ENCODE measurements around the gene LPXN.
"Not testable (repeated sequence)": the region's sequence is repeated elsewhere in the genome, so short reads cannot be mapped to it uniquely, and the experiment has no call there.

The LPXN gene

DNA sequence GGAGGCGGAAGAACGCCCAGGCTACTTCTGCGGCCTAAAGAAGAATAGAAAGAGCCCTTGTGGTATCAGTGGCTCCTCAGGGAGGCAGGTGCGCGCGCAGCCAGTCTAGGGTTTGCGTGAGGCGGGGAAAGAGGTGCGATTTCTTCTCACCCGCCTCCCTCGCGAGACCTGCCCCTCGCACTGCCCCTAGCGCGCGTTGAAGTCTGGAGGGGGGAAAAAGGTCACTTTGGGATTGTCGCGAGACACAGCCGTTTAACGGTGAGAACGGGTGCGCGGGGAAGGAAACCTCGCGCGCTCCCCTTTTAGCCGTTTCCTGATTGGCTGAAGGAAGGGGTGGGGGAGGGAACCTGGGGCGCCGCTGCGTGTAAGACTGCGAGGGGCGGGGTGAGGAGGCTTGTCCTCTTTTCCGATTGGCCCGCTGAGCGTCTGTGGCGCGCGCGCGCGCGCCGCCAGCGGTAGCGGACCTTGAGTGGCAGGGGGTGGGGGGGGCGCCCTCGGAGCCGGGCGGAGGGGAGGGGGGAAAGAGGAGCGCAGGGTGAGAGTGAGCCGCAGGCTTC is 3.1 kb upstream of the LPXN start, which contains the start of gene ZFP91:
TSS of gene ZFP91 (plus strand) at position 429 of the 557 bp plus-strand sequence. CDS start 219 bp downstream, outside the sequence.
- DNase-seq, result peak; percentile 86

DNA sequence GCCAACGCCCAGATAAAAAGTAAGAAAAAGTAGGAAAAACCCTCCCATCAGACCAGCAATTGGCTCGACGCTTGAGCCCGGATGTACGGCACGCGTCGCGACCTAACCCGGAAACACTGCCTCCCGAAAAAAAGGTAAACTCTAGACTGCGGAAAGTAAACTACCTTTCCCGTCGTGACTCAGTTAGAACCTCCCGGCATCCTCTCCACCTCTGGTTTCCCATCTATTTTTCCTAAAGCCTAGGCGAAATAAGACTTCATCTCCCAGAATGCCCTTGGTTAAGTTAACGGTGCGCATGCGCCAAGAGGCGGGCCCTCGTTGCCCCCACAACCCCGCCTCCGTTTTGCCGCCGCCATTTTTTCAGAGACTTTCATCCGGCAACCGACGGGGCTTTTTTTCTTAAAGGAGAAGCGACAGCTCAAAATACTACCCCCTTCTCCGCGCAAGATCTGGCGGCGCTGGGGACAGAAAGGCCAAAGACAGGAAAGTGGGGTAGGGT is 2.5 kb upstream of the LPXN start:
- DNase-seq, result peak; percentile 96

DNA sequence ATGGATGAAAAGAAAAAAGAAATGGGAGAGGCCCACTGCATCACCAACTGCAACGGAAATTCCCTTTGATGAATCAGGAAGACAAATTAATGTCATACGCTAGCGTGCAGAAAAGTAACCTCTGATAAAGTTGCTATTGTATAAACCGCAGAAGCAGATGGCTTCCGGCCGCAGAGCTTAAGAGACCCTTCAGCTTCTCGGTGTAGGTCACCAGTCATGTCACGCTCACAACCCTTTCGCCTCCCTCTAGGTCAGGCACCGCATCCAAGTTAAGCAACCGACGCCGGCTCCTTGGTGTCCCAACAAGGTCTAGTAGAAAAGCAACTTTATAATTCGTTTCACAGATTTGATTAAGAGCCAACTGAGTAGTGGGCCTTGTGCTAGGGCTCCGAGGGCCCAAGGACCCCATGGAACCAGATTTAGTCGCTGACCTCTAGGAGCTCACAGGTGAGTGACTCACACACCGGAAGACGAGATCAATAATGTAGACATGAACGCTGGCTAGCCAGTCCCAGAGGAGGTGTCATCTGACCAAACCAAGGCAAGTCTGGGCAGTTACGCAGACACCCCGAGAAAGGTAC is 2.0 kb upstream of the LPXN start:
- DNase-seq, result no peak

DNA sequence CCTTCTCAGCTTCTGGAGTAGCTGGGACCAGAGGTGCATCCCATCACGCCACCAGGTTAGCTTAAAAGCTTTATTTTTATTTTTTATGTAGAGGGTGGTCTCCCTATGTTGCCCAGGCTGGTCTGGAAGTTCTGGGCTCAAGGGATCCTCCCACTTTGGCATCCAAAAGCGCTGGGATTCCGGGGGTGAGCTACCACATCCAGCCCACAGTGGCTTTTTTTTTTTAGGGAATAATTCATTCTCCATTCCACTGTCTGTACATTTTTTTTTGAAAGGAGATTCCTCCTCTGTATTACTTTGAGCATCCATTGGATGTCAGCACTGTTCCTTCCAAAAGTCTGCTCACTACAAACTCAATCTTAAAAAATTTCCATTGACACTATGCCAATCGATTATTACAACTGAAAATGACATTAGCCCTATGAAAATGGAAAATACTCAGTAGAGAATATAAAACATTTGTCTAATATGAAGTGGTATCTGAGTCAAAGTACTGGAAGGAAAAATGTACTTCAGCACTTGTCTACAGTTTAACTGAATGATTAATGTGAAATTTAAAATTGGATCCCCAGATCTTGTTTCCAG is 1.3 kb upstream of the LPXN start:
- DNase-seq, result peak; percentile 20

DNA sequence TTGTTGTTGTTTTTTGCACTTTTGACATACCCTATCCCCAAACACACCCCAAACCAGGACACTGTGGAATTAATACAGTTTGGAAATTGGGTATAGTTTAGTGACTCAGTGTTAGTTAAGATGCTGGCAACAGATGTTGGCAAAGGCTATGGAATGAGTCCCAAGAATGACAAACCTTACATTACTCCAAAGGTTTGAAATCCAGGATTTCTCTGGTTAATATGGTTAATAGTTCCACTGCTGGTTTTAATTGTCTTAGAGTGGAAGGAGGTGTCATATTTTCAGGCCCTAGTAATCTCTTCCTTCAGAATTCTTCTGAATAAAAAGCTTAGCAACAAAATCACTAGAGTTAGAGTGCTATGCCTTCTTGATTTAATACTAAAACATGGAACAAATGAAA is 775 bp downstream of the LPXN start:
- no peak for DNase-seq

DNA sequence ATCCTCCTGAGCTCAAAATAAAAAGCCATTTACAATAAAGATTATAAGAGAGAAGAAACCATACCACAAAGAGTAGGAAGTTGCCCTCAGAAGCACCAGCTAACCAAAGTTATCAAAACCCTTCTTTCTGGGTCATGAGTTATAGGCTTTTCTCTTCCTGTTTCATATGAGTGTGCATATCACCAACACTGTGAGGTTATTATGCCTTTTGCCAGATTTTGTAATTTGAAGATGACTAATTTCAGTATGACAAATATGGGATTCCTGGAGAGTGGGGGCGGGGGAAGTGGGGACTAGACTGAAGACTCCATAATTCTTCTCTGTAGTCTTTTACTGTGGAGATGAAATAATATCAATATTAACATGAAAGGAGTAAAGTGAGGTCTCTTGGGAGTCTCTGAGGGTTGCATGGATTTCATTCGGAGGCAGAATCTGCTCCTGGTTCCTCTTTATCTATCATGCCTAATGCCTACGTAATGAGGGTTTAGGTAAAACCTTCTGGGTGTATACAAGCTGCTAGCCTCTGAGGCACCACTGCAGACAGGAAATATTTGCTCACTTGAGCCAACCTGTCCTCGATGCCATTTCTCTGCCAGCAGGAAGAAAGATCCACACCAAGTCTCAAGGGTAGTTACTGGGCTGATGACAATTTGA is 2.1 kb downstream of the LPXN start:
- no peak for DNase-seq

DNA sequence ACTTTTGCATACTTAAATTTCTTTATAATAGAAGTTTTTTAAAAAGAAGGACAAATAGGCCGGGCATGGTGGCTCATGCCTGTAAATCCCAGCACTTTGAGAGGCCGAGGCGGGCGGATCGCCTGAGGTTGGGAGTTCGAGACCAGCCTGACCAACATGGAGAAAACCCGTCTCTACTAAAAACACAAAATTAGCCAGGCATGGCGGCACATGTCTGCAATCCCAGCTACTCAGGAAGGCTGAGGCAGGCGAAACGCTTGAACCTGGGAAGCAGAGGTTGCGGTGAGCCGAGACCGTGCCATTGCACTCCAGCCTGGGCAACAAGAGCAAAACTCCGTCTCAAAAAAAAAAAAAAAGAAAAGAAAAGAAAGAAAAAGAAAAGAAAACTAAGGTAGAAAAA is 2.8 kb downstream of the LPXN start:
- not testable (repeated sequence) for DNase-seq

DNA sequence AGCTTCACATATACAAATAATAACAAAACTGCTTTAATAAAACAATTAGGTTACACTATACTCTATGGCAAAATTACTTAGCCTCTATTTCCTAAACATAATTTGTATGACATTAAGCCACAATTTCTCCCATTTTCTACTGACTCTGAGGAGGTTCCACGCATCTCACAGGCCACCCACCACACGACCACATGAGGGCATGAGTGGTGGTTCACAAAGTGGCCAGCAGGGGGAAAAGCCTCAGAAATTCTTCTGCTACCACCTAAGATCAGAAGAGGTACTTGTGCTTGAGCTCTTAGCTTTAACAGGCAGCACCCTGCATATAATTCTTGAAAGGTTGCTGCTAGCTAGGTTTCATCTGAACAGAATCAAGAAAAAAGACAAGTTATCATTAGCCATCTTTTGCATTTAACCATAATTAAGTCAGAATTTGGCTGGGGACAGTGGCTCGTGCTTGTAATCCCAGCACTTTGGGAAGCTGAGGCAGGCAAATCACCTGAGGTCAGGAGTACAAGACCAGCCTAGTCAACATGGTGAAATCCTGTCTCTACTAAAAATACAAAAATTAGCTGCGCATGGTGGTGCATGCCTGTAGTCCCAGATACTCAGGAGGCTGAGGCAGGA is 7.7 kb downstream of the LPXN start:
- DNase-seq, result peak; percentile 24

DNA sequence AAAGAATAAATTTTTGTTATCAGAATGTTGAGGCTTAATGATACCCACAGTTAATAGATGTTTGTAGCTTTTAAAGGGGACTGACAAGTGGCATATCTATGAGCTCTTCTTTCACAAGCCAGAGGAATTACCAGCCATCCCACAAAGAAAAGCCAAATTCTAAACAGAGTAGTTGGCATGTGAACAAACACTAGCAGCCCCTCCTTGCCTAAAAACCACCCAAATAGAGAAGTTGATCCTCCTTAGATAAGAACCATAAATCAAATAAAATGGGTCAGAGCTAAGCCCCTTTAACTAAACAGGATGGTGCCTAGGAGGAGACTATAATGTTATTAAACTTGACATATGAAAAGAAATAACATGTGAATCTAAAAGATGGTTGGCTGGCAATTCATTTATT is 11.4 kb downstream of the LPXN start:
- DNase-seq, result no peak

DNA sequence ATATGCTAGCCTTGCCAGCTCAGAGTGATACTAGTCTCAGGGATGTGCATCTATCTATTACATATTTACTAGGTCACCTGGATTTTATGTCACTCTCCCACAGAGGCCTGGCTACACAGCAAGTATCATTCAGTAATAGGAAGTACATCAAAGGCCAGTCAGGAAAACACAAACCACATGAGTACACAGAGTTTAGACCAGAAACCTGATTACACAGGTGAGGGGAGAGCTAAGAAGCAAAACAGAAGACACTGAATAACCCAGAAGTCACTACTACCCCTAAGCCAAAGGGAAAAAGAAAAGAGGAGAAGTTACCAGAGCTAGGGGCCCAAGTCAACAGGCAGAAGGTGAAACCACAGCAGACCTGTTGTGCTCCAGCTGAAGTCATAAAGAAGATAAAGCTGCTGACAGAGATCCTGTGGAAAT is 13.3 kb downstream of the LPXN start:
- no peak for DNase-seq

DNA sequence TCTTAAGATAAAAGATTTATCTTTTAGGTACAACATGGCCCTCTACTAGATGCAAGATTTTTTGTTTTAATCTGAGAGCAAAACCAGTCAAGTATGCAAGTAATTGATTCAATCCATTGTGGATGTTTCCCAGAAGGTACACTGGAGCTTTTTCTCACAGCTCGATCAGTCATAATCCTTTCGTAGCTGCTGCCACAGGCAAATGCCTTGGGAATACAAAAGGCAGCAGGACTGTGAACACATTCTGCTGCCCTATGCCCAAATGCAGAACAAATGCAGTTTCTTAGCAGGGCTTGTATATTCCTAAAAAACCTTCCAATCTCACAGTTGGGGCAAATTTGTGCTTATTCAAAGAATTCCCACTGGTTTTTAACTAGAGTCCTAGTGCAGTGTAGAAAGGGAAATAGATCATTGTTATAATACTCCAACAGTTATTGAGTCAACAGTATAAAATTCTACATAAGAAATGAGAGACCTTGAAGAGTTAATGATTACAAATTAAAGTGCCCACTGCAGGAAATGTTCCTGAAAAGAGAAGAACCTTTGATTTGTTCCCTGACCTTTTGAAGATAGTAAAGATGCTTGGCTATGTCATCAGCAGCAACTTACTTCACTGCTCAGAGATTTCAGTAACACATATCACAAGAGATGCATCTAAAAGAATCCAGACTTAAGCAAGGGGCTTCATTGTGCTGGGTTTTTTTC is 14.1 kb downstream of the LPXN start:
- no peak for DNase-seq

DNA sequence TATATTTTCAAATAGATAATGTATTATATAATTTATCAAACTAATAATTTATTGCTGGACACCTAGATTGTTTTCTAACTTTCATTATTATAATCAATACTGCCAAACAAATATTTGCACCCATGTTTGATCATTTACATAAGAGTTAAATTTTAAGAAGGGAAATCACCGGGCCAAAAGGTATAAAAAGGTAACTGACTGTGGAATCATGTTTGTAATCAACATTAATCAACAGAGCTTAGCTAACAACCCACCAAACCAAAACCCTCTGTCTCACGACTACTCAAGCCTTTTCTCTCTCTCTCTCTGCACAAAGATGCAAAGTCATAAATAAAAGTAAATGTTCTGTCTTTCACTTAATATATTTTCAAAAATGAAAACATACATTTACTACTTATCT is 14.8 kb downstream of the LPXN start:
- no peak for DNase-seq

DNA sequence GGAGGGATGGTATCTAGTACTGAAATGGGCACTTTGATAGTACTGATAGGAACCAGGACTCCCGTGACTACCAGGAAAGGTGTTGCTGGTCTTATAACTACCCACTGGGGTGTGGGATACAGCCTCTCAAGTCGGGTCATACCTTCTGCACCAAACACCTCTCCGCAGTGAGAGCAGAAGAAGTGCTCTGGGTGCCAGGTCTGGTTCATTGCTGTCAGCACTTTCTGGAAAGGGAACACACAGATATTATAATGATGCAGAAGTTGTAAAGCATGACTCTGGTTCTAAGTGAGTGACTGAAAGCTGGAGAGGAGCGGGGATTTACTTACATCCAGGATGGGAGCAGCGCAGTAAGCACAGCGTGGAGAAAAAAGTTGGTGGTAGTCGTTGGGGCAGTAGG is 26.0 kb downstream of the LPXN start:
- no peak for DNase-seq

DNA sequence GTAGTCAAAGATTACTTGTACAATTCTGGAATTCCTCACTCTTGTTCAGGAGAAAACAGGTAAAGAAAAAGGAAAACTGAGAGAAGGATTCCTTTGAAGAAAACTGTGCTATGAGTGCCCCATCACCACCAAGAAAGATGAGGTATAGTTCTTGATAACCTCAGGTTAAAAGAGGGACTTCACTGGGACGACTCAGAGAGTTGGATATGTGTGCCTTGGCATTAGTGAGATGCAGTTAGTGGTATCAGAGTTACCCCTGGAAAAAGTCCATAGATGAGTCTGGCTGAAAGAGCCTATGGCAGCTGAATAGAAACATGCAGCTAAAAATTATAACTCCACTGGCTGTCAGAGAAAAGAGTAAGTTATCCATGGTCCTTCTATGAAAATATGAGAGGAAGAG is 28.8 kb downstream of the LPXN start:
- DNase-seq, result no peak

DNA sequence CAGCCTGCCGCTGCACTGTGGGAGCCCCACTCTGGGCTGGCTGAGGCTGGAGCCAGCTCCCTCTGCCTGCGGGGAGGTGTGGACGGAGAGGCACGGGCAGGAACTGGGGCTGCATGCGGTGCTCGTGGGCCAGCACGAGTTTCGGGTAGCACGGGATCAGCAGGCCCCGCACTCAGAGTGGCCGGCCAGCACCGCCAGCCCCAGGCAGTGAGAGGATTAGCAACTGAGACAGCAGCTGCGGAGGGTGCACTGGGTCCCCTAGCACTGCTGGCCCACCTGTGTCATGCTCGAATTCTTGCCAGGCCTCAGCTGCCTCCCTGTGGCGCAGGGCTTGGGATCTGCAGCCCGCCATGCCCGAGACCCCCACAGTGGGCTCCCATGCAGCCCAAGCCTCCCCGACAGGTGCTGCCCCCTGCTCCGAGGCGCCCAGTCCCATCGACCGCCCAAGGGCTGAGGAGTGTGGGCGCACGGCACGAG is 43.8 kb downstream of the LPXN start:
- DNase-seq, result no peak

DNA sequence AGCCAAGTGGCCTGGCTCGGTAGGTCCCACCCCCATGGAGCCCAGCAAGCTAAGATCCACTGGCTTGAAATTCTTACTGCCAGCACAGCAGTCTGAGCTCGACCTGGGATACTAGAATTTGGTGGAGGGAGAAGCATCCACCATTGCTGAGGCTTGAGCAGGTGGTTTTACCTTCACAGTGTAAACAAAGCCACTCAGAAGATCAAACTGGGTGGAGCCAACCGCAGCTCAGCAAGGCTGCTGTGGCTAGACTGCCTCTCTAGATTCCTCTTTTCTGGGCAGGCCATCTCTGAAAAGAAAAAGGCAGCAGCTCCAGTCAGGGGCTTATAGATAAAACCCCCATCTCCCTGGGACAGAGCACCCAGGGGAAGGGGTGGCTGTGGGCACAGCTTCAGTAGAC is 45.4 kb downstream of the LPXN start:
- no peak for DNase-seq

DNA sequence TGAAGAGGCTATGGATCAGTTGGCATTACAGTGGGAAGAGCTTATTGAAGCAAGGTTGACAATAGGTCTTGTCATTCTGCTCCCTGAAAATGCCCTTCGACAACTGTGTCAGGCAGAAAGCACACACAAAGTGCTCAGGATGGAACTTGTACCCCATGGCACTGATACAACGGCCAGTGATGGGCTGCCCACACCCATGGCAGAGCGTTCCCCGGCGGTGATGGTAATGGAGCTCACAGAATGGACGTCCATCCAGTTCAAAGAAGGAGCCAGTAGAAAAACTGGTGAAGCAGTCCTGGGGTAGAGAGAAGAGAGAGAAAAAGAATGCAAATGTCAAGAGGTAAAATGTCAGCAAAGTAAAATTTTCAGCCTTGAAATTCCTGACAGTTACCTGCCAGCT is 48.2 kb downstream of the LPXN start:
- DNase-seq, result no peak

DNA sequence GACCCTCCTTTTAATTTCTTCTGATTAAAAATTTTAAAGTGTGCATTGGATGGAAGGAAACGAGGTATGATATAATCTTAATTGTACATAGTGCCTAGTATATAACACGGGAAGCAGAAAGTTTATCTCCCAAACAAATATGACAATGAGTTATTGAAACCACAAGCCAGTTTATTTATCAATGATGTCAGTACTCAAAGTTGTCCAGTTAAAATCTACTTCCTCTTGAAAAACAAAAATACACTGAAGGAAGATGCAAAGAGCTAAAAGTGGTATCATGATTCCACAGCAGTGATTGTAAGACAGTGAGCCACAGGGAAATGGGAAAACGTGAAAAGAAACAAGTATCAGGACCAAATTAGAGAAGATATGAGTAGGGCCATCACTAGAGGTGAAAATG is 48.9 kb downstream of the LPXN start:
- no peak for DNase-seq

DNA sequence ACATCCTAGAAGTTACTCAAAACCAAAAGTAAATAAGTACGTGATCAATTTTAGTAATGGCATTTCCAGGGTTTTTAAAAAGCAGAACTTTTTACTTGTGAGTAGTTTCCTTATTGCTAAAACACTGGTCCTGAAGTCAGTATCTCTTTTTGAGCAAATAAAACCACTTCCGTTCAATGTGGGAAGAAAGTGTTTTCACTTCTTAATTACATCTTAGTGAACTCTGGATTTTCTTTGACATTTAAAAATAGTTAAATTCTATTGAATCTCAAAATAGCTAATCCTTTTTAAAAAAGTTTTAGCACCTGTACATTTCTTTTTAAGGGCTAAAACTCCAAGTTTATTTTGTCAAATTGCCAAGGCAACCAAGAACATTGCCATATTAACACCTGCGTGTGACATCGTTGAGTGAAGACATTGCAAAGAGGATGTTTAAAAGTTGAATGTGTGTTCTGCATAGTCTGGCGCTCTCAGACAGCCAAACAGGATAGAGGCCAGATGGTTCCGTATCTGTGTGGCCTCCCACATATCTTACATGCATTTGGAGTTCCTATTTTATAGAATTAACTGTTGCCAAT is 50.5 kb downstream of the LPXN start:
- no peak for DNase-seq

DNA sequence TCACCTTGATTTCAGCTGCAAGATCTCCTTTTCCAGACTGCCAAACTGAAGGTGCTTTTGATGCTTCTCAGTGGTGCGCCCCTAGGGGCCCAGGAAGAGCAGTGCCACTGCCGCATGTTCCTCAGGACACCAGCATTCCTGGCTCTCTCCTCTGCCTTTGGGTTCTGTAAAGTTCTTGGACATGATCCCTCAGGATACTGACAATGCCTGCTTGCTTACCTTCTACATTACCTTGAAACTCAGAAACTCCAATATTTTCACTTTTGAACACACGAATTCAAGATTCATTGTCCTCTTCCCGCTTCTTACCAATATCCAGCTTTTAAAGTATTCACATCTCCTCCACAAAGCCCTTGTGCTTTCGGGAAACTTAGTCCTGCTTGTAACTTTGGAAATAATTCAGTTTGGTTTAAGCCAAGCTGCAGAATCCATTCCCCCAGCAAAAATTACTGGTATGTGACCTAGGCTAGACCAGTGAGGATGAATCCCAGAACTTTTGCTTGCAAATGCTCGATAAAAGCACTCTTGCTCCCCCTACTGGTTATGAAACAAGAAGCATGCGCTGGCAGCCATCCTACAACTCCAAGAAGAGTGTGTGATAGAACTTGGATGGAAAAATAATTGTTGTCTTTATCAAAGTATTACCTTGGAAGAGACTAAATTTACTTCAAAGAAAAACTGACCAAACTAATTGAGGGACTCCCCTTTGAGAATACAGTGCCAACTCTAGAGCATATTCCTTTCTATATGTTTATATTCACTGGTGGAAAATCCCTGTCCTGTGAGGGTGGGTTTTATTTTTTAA is 51.2 kb downstream of the LPXN start:
- peak; percentile 51 for DNase-seq

DNA sequence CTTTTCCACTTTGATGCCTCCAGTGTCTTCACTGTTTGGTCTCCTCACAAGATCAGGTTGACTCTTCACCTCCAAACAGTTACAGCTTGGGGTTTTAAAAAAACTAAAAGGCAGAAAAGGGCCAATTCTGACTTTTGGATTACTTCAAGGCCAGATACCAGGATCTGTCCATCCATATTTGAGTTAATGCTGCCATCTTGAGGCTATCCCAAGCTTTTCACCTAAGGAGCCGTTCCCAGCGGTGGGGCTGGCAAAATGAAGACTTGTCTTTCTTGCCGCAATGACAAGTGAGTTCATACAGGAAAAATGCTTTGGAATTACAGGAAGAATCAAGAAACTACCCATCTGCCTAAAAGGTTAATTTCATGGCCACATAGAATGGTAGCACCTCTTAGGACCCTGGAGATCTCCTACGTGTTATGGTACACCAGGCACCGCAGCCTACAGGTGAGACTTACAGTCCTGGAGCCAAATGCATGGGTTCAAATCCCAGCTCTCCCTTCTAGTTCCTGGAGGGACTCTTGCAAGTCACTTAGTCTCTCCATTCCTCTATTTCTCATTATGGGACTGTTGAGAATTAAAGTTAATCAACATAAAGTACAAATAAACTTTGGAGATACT is 61.8 kb downstream of the LPXN start:
- peak; percentile 3 for DNase-seq
